ACC112 (cell line): ENCODE data around the gene DNAI2.
"Not testable (repeated sequence)": the region's sequence is repeated elsewhere in the genome, so short reads cannot be mapped to it uniquely, and the experiment has no call there.

Source experiments
- H2AFZ ChIP-seq: fragments of 200-600 bp; sonication (generic); one replicate; pipeline ENCODE4 v1.6.0; 2017; ENCODE audit warnings: antibody characterized with exemption, low read length; ENCODE audit not compliant: unreplicated experiment
- H3K27ac ChIP-seq: fragments of 200-600 bp; sonication (generic); 2 replicates; pipeline ENCODE4 v1.5.1; 2014; ENCODE audit warnings: low read depth, mild to moderate bottlenecking, antibody characterized with exemption, low read length, moderate library complexity
- H3K27me3 ChIP-seq: fragments of 200-600 bp; sonication (generic); 2 replicates; pipeline ENCODE4 v1.6.1; 2014; ENCODE audit warnings: mild to moderate bottlenecking, antibody characterized with exemption, low read length, moderate library complexity, mixed read lengths; ENCODE audit not compliant: insufficient read depth
- H3K36me3 ChIP-seq: fragments of 200-600 bp; sonication (generic); 2 replicates; pipeline ENCODE4 v1.6.1; 2016; ENCODE audit warnings: mild to moderate bottlenecking, antibody characterized with exemption, low read length, moderate library complexity, mixed read lengths; ENCODE audit not compliant: insufficient read depth
- H3K4me1 ChIP-seq: fragments of 200-600 bp; sonication (generic); one replicate; pipeline ENCODE4 v1.6.1; 2016; ENCODE audit warnings: low read length, mixed read lengths; ENCODE audit not compliant: insufficient read depth, unreplicated experiment, control insufficient read depth
- H3K4me3 ChIP-seq: fragments of 200-600 bp; sonication (generic); 2 replicates; pipeline ENCODE4 v1.5.1; 2014; ENCODE audit warnings: mild to moderate bottlenecking, low read depth, low read length
- H3K79me2 ChIP-seq: fragments of 200-600 bp; sonication (generic); one replicate; pipeline ENCODE4 v1.6.0; 2016; ENCODE audit warnings: low read length; ENCODE audit not compliant: control insufficient read depth, unreplicated experiment, insufficient read depth

The DNAI2 gene

GRCh38 chr17:74276051-74276476, 2.0 kb downstream of the DNAI2 start:
- no peaks in the 10 kb centered on the region for H3K36me3 ChIP-seq
- no peak overlapping the region for H3K27ac ChIP-seq
- no peak overlapping the region for H3K4me3 ChIP-seq
- H3K4me1 ChIP-seq, result peaks cover 6% of the 10 kb centered on the region
- H3K79me2 ChIP-seq, result no peaks in the 10 kb centered on the region
- peaks cover 52% of the 10 kb centered on the region for H3K27me3 ChIP-seq
- no peak overlapping the region for H2AFZ ChIP-seq

GRCh38 chr17:74276541-74277009, 2.5 kb downstream of the DNAI2 start:
- H3K4me3 ChIP-seq, result no peak overlapping the region
- no peaks in the 10 kb centered on the region for H3K36me3 ChIP-seq
- H3K4me1 ChIP-seq, result peaks cover 6% of the 10 kb centered on the region
- H3K79me2 ChIP-seq, result no peaks in the 10 kb centered on the region
- H3K27ac ChIP-seq, result no peak overlapping the region
- H2AFZ ChIP-seq, result no peak overlapping the region
- H3K27me3 ChIP-seq, result peaks cover 47% of the 10 kb centered on the region

- Histone ChIP-seq H2AFZ (no peak overlapping the region), H3K79me2 (no peaks in the 10 kb centered on the region), H3K36me3 (no peaks in the 10 kb centered on the region), H3K27ac (no peak overlapping the region), H3K27me3 (peaks cover 35% of the 10 kb centered on the region), H3K4me3 (no peak overlapping the region), H3K4me1 (peaks cover 2% of the 10 kb centered on the region)
Measured at GRCh38 chr17:74277935-74278334, 3.9 kb downstream of the DNAI2 start.

- H3K27ac ChIP-seq, H2AFZ ChIP-seq, H3K36me3 ChIP-seq, H3K4me3 ChIP-seq, H3K4me1 ChIP-seq, H3K79me2 ChIP-seq: not testable (repeated sequence)
- H3K27me3 ChIP-seq, result peaks cover 19% of the 10 kb centered on the region
Measured at GRCh38 chr17:74279617-74280016, 5.6 kb downstream of the DNAI2 start.

GRCh38 chr17:74280093-74280513, 6.1 kb downstream of the DNAI2 start:
- Histone ChIP-seq H3K4me3 (no peak overlapping the region), H3K27ac (no peak overlapping the region), H2AFZ (no peak overlapping the region), H3K27me3 (peaks cover 19% of the 10 kb centered on the region), H3K36me3 (no peaks in the 10 kb centered on the region), H3K4me1 (no peaks in the 10 kb centered on the region), H3K79me2 (no peaks in the 10 kb centered on the region)

GRCh38 chr17:74281799-74282198, 7.8 kb downstream of the DNAI2 start:
- Histone ChIP-seq H3K27me3 (peaks cover 8% of the 10 kb centered on the region), H2AFZ (no peak overlapping the region), H3K4me3 (no peak overlapping the region), H3K79me2 (no peaks in the 10 kb centered on the region), H3K4me1 (no peaks in the 10 kb centered on the region), H3K36me3 (no peaks in the 10 kb centered on the region), H3K27ac (no peak overlapping the region)

- H3K27ac ChIP-seq, H3K4me1 ChIP-seq, H3K36me3 ChIP-seq, H3K79me2 ChIP-seq, H3K27me3 ChIP-seq, H2AFZ ChIP-seq, H3K4me3 ChIP-seq: not testable (repeated sequence)
Measured at GRCh38 chr17:74282274-74282586, 8.2 kb downstream of the DNAI2 start.

GRCh38 chr17:74282587-74283370, 8.7 kb downstream of the DNAI2 start:
- H3K4me3 ChIP-seq, result no peak overlapping the region
- no peak overlapping the region for H2AFZ ChIP-seq
- peaks cover 8% of the 10 kb centered on the region for H3K27me3 ChIP-seq
- H3K36me3 ChIP-seq, result no peaks in the 10 kb centered on the region
- no peaks in the 10 kb centered on the region for H3K79me2 ChIP-seq
- no peak overlapping the region for H3K27ac ChIP-seq
- H3K4me1 ChIP-seq, result no peaks in the 10 kb centered on the region

- no peak overlapping the region for H2AFZ ChIP-seq
- peaks cover 8% of the 10 kb centered on the region for H3K27me3 ChIP-seq
- H3K27ac ChIP-seq, result no peak overlapping the region
- no peak overlapping the region for H3K4me3 ChIP-seq
- H3K4me1 ChIP-seq, result no peaks in the 10 kb centered on the region
- H3K79me2 ChIP-seq, result no peaks in the 10 kb centered on the region
- no peaks in the 10 kb centered on the region for H3K36me3 ChIP-seq
Measured at GRCh38 chr17:74283371-74283673, 9.3 kb downstream of the DNAI2 start.

GRCh38 chr17:74287031-74287602, 13.1 kb downstream of the DNAI2 start:
- no peaks in the 10 kb centered on the region for H3K79me2 ChIP-seq
- H3K27me3 ChIP-seq, result peaks cover 8% of the 10 kb centered on the region
- H3K4me1 ChIP-seq, result no peaks in the 10 kb centered on the region
- H3K27ac ChIP-seq, result no peak overlapping the region
- H3K36me3 ChIP-seq, result no peaks in the 10 kb centered on the region
- H2AFZ ChIP-seq, result no peak overlapping the region
- H3K4me3 ChIP-seq, result no peak overlapping the region

GRCh38 chr17:74288785-74289184, 14.8 kb downstream of the DNAI2 start:
- no peak overlapping the region for H2AFZ ChIP-seq
- H3K36me3 ChIP-seq, result no peaks in the 10 kb centered on the region
- no peaks in the 10 kb centered on the region for H3K4me1 ChIP-seq
- H3K27ac ChIP-seq, result no peak overlapping the region
- peaks cover 8% of the 10 kb centered on the region for H3K27me3 ChIP-seq
- no peak overlapping the region for H3K4me3 ChIP-seq
- H3K79me2 ChIP-seq, result no peaks in the 10 kb centered on the region
